ENCODE results near the gene DMRTB1. TPM values are rescaled to one million over a fixed set of nuclear protein-coding genes. Genes with fewer than 3 reads are reported as not detected.

Gene DMRTB1
- total RNA-seq, 4 donors from 2014 or later = not detected

GRCh38 chr1:53447413-53447812 is 11.8 kb upstream of the DMRTB1 start:
- Histone ChIP-seq H3K9me3 (no peaks in the 10 kb centered on the region), H3K4me3 (no peak overlapping the region), H3K27ac (no peak overlapping the region), H3K4me1 (no peaks in the 10 kb centered on the region), H3K36me3 (no peaks in the 10 kb centered on the region), H3K27me3 (no peaks in the 10 kb centered on the region)
- TF ChIP-seq CTCF (IDR thresholded peaks at IDR 0.05) (no peak), POLR2A (IDR thresholded peaks at IDR 0.05) (no peak)
- DNase-seq = no peak

GRCh38 chr1:53448241-53448841 is 10.9 kb upstream of the DMRTB1 start:
- Histone ChIP-seq H3K27ac (no peak overlapping the region), H3K4me1 (no peaks in the 10 kb centered on the region), H3K4me3 (no peak overlapping the region), H3K27me3 (no peaks in the 10 kb centered on the region), H3K36me3 (no peaks in the 10 kb centered on the region), H3K9me3 (no peaks in the 10 kb centered on the region)
- DNase-seq = no peak
- TF ChIP-seq CTCF (IDR thresholded peaks at IDR 0.05) (no peak), POLR2A (IDR thresholded peaks at IDR 0.05) (no peak)

GRCh38 chr1:53449021-53449420 is 10.2 kb upstream of the DMRTB1 start:
- DNase-seq = no peak
- H3K27ac ChIP-seq = no peak overlapping the region
- H3K4me1 ChIP-seq = no peaks in the 10 kb centered on the region
- H3K4me3 ChIP-seq = no peak overlapping the region
- H3K9me3 ChIP-seq = no peaks in the 10 kb centered on the region
- H3K36me3 ChIP-seq = no peaks in the 10 kb centered on the region
- no peaks in the 10 kb centered on the region for H3K27me3 ChIP-seq
- TF ChIP-seq POLR2A (IDR thresholded peaks at IDR 0.05) (no peak), CTCF (IDR thresholded peaks at IDR 0.05) (no peak)

GRCh38 chr1:53449693-53450092 is 9.5 kb upstream of the DMRTB1 start:
- no peak overlapping the region for H3K4me3 ChIP-seq
- H3K27me3 ChIP-seq = no peaks in the 10 kb centered on the region
- TF ChIP-seq CTCF (IDR thresholded peaks at IDR 0.05) (no peak), POLR2A (IDR thresholded peaks at IDR 0.05) (no peak)
- no peaks in the 10 kb centered on the region for H3K36me3 ChIP-seq
- no peak overlapping the region for H3K27ac ChIP-seq
- no peak for DNase-seq
- H3K4me1 ChIP-seq = no peaks in the 10 kb centered on the region
- H3K9me3 ChIP-seq = no peaks in the 10 kb centered on the region

GRCh38 chr1:53450225-53450624 is 9.0 kb upstream of the DMRTB1 start:
- H3K9me3 ChIP-seq = no peaks in the 10 kb centered on the region
- H3K27ac ChIP-seq = no peak overlapping the region
- TF ChIP-seq CTCF (IDR thresholded peaks at IDR 0.05) (no peak), POLR2A (IDR thresholded peaks at IDR 0.05) (no peak)
- H3K36me3 ChIP-seq = no peaks in the 10 kb centered on the region
- no peaks in the 10 kb centered on the region for H3K4me1 ChIP-seq
- H3K27me3 ChIP-seq = no peaks in the 10 kb centered on the region
- no peak overlapping the region for H3K4me3 ChIP-seq
- no peak for DNase-seq

GRCh38 chr1:53454019-53454418 is 5.2 kb upstream of the DMRTB1 start:
- TF ChIP-seq CTCF (IDR thresholded peaks at IDR 0.05) (no peak), POLR2A (IDR thresholded peaks at IDR 0.05) (no peak)
- Histone ChIP-seq H3K36me3 (no peaks in the 10 kb centered on the region), H3K27ac (no peak overlapping the region), H3K27me3 (no peaks in the 10 kb centered on the region), H3K4me1 (no peaks in the 10 kb centered on the region), H3K4me3 (no peak overlapping the region), H3K9me3 (no peaks in the 10 kb centered on the region)
- no peak for DNase-seq

All from Peyer's patch (tissue), 4 donors.